Measurements from ENCODE around the gene ATAT1. TPM values are rescaled to one million over a fixed set of nuclear protein-coding genes. Genes with fewer than 3 reads are reported as not detected.
"Not testable (repeated sequence)": the region's sequence is repeated elsewhere in the genome, so short reads cannot be mapped to it uniquely, and the experiment has no call there.

The ATAT1 gene
- total RNA-seq, 1 donor from 2014 or later, result 13.3 TPM

- no peaks in the 10 kb centered on the region for H3K9me3 ChIP-seq
- TF ChIP-seq CTCF (IDR thresholded peaks at IDR 0.05) (no peak), POLR2AphosphoS5 (IDR thresholded peaks at IDR 0.05; ENCODE audit: insufficient read depth in 1 of 2, low read depth in 1 of 2) (no peak), POLR2A (IDR thresholded peaks at IDR 0.05) (no peak)
- H3K27ac ChIP-seq, result no peak overlapping the region
- H3K27me3 ChIP-seq, result no peaks in the 10 kb centered on the region
- no peak for DNase-seq (ENCODE audit: extremely low spot score in 2 of 2)
- no peaks in the 10 kb centered on the region for H3K4me1 ChIP-seq
- intact Hi-C loops (cut with DNase I), result no loop called here
- H3K4me3 ChIP-seq, result no peak overlapping the region
- peaks cover 0 to 88% of the 10 kb centered on the region in 2 donors for H3K36me3 ChIP-seq
Measured at GRCh38 chr6:30657454-30657853, 30.8 kb downstream of the ATAT1 start.

- DNase-seq (ENCODE audit: extremely low spot score in 2 of 2); H3K27me3 ChIP-seq; H3K4me1 ChIP-seq; intact Hi-C loops (cut with DNase I); H3K27ac ChIP-seq; H3K9me3 ChIP-seq; H3K4me3 ChIP-seq: not testable (repeated sequence)
- H3K36me3 ChIP-seq, result peaks cover 0 to 88% of the 10 kb centered on the region in 2 donors
Measured at GRCh38 chr6:30657922-30658321, 31.2 kb downstream of the ATAT1 start.

DNA sequence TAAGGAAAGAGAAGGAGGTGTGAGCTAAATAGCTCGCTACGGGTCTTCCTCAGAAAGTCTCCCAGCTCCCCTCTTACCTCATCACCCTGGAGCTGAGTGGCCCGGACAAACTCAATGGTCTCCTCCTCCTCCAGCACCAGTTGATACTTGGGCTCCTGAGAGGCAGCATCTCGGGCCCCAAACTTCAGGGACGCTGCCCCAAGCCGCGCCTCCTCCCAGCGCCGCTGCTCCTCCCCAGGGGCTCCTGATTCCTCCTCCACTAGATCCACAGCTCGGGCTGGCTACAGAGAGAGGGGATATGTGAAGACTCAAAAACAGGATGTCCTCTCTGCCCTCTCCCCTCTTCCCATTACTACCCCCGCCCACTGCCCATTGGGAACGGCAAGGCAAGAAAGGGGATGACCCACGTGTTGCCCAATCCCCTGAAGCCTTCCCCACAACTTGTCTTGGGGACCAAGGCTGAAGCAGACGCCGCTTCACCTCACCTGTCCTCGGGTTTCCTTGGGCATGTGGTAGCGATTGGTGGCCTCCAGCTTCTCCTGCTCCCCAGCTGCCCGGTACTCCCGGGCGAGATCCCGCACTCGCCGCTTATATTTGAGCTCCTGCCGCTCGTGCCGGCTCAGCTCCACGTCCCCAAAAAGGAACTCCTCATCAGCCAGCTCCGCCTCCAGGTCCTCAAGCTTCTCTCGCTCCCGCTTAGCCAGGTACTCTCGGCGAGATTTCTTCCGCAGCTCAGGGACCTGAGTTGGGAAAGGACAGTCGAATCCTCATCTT lies 38.5 kb downstream of the ATAT1 start:
- TF ChIP-seq CTCF (IDR thresholded peaks at IDR 0.05) (no peak), POLR2A (IDR thresholded peaks at IDR 0.05) (no peak), POLR2AphosphoS5 (IDR thresholded peaks at IDR 0.05; ENCODE audit: insufficient read depth in 1 of 2, low read depth in 1 of 2) (no peak)
- no peak overlapping the region for H3K27ac ChIP-seq
- DNase-seq (ENCODE audit: extremely low spot score in 2 of 2), result no peak
- H3K4me1 ChIP-seq, result no peaks in the 10 kb centered on the region
- H3K4me3 ChIP-seq, result no peak overlapping the region
- no peaks in the 10 kb centered on the region for H3K9me3 ChIP-seq
- H3K36me3 ChIP-seq, result peaks cover 0 to 78% of the 10 kb centered on the region in 2 donors
- intact Hi-C loops (cut with DNase I), result no loop called here
- no peaks in the 10 kb centered on the region for H3K27me3 ChIP-seq

DNA sequence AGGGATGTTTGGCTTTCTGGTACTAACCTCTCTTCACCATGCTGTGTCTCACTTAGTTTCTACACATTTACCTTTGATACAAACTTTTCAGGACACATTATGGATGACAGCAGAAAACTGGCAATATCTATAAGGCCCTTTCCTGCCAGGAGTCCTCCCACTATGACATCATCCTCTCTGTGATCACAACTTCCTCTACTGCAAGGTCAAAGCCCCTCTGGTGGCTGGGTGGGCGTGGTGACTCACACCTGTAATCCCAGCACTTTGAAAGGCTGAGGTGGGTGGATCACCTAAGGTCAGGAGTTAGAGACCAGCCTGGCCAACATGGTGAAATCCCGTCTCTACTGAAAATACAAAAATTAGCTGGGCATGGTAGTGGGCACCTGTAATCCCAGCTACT lies 39.6 kb downstream of the ATAT1 start:
- H3K27me3 ChIP-seq; H3K4me1 ChIP-seq; H3K27ac ChIP-seq; H3K9me3 ChIP-seq; H3K4me3 ChIP-seq; DNase-seq (ENCODE audit: extremely low spot score in 2 of 2); intact Hi-C loops (cut with DNase I): not testable (repeated sequence)
- peaks cover 0 to 85% of the 10 kb centered on the region in 2 donors for H3K36me3 ChIP-seq

GRCh38 chr6:30670760-30671527 lies 44.3 kb downstream of the ATAT1 start:
- H3K4me1 ChIP-seq, result peaks cover 20% of the 10 kb centered on the region
- no peaks in the 10 kb centered on the region for H3K9me3 ChIP-seq
- TF ChIP-seq POLR2AphosphoS5 (IDR thresholded peaks at IDR 0.05; ENCODE audit: insufficient read depth in 1 of 2, low read depth in 1 of 2) (no peak), CTCF (IDR thresholded peaks at IDR 0.05) (no peak), POLR2A (IDR thresholded peaks at IDR 0.05) (no peak)
- H3K4me3 ChIP-seq, result no peak overlapping the region
- intact Hi-C loops (cut with DNase I), result no loop called here
- H3K27me3 ChIP-seq, result no peaks in the 10 kb centered on the region
- no peak overlapping the region for H3K27ac ChIP-seq
- no peak for DNase-seq (ENCODE audit: extremely low spot score in 2 of 2)
- peaks cover 0 to 41% of the 10 kb centered on the region in 2 donors for H3K36me3 ChIP-seq

All from vagina (tissue), 2 donors.